H1 (cell line): Measurements from ENCODE around the gene CIDEA. TPM values are rescaled to one million over a fixed set of nuclear protein-coding genes. Genes with fewer than 3 reads are reported as not detected.
A peak's percentile ranks its signal among the peaks of the same experiment; 100 is the strongest.

Experiments used
- CTCF ChIA-PET: fragments of 300-600 bp; sonication (Branson Sonifier 250); formaldehyde crosslinking; loops from one replicate; lab custom pipeline; 2021; ENCODE audit not compliant: partially characterized antibody; lab: Charles Lee
- POLR2A ChIA-PET: fragments of 300-600 bp; sonication (Branson Sonifier 250); formaldehyde crosslinking; loops from one replicate; lab custom pipeline; 2021; ENCODE audit warnings: inconsistent platforms; ENCODE audit not compliant: partially characterized antibody; lab: Charles Lee
- DNase-seq, 2 experiments: peaks; one replicate each; pipeline versions ENCODE4 v3.0.0 to v3.0.0-alpha.2; 2010 to 2022; ENCODE audit warnings: low spot score in 2 of 2, low read depth in 1 of 2, mixed read lengths in 1 of 2
- FAIRE-seq: peaks from 2 replicates; lab custom pipeline; 2011; peaks lifted over from hg19 to GRCh38; lab: Jason Lieb, UNC
- H2AFZ ChIP-seq: 2 replicates; pipeline ENCODE4 v1.8.1; 2012; ENCODE audit warnings: low read length, inconsistent platforms
- H2AK5ac ChIP-seq: 2 replicates; pipeline ENCODE4 v1.6.1; 2013; ENCODE audit warnings: low read depth, low read length
- H2BK120ac ChIP-seq: replicated peaks from 2 replicates; pipeline ENCODE3; 2013; ENCODE audit warnings: low read depth, low read length, inconsistent platforms
- H2BK12ac ChIP-seq: 2 replicates; pipeline ENCODE4 v1.6.1; 2013; ENCODE audit warnings: low read depth, low read length
- H2BK15ac ChIP-seq: 2 replicates; pipeline ENCODE4 v1.6.1; 2013; ENCODE audit warnings: low read length
- H2BK20ac ChIP-seq: 2 replicates; pipeline ENCODE4 v1.6.1; 2013; ENCODE audit warnings: low read length
- H2BK5ac ChIP-seq: 2 replicates; pipeline ENCODE4 v1.6.1; 2013; ENCODE audit warnings: low read depth, low read length
- H3K14ac ChIP-seq: 2 replicates; pipeline ENCODE4 v1.6.1; 2013; ENCODE audit warnings: inconsistent platforms; ENCODE audit not compliant: insufficient read length
- H3K18ac ChIP-seq: 2 replicates; pipeline ENCODE4 v1.6.1; 2013; ENCODE audit warnings: low read length; ENCODE audit errors: extremely low read depth
- H3K23ac ChIP-seq: 2 replicates; pipeline ENCODE4 v1.6.1; 2013; ENCODE audit warnings: inconsistent platforms; ENCODE audit not compliant: insufficient read length
- H3K23me2 ChIP-seq: 2 replicates; pipeline ENCODE4 v1.6.1; 2013; ENCODE audit warnings: low read depth, low read length
- H3K27ac ChIP-seq: 2 replicates; pipeline ENCODE4 v1.6.1; 2011; ENCODE audit warnings: low read depth, low read length, inconsistent platforms
- H3K27me3 ChIP-seq, 4 experiments: replicated peaks in 1 of 4; 1 replicate in 1 of 4; 2 replicates in 3 of 4; pipeline versions ENCODE4 v1.6.1 to v1.8.1; 2011 to 2013; ENCODE audit warnings: low read length in 3 of 4, mild to moderate bottlenecking in 3 of 4, inconsistent platforms in 2 of 4, mixed read lengths in 2 of 4, moderate library complexity in 1 of 4; ENCODE audit not compliant: control insufficient read depth in 3 of 4, insufficient read depth in 3 of 4; ENCODE audit errors: extremely low read depth in 1 of 4
- H3K36me3 ChIP-seq, 4 experiments: 2 replicates each; pipeline versions ENCODE4 v1.6.1 to v1.8.1; 2011 to 2013; ENCODE audit warnings: mild to moderate bottlenecking in 4 of 4, low read length in 3 of 4, moderate library complexity in 2 of 4, control low read depth in 1 of 4, inconsistent platforms in 1 of 4; ENCODE audit not compliant: insufficient read depth in 4 of 4, control insufficient read depth in 2 of 4
- H3K4ac ChIP-seq: replicated peaks from 2 replicates; pipeline ENCODE3; 2013; ENCODE audit warnings: low read length, low read depth, mixed read lengths, inconsistent platforms; ENCODE audit not compliant: insufficient read length
- H3K4me1 ChIP-seq, 4 experiments: replicated peaks in 1 of 4; 1 replicate in 1 of 4; 2 replicates in 3 of 4; pipeline versions ENCODE4 v1.6.1 to v1.8.1; 2011 to 2013; ENCODE audit warnings: low read length in 3 of 4, inconsistent platforms in 2 of 4, mixed read lengths in 1 of 4; ENCODE audit not compliant: insufficient read depth in 4 of 4, control insufficient read depth in 3 of 4
- H3K4me2 ChIP-seq, 2 experiments: 2 replicates each; pipeline versions ENCODE4 v1.6.1 to v1.8.1; 2011 to 2013; ENCODE audit warnings: low read depth in 2 of 2, low read length in 2 of 2, control low read depth in 1 of 2, inconsistent platforms in 1 of 2, mild to moderate bottlenecking in 1 of 2; ENCODE audit not compliant: insufficient read depth in 1 of 2
- H3K4me3 ChIP-seq, 4 experiments: fragments of 200-600, 300-600 bp in 1 of 4; sonication (generic), shearing (Covaris generic), sonication (Bioruptor Twin) in 1 of 4; 2 replicates each; pipeline versions ENCODE4 v1.5.1 to v1.8.1; 2011 to 2016; ENCODE audit warnings: low read length in 4 of 4, low read depth in 3 of 4, control low read depth in 2 of 4, inconsistent platforms in 2 of 4, mild to moderate bottlenecking in 2 of 4, mixed read lengths in 1 of 4, moderate library complexity in 1 of 4; ENCODE audit not compliant: insufficient read depth in 2 of 4; ENCODE audit errors: extremely low read depth in 1 of 4
- H3K56ac ChIP-seq: replicated peaks from 2 replicates; pipeline ENCODE3; 2013; ENCODE audit warnings: low read depth, mild to moderate bottlenecking, mixed read lengths, low read length, inconsistent platforms; ENCODE audit not compliant: insufficient read length
- H3K79me1 ChIP-seq: 2 replicates; pipeline ENCODE4 v1.6.1; 2013; ENCODE audit warnings: low read depth, low read length, control low read depth
- H3K79me2 ChIP-seq, 2 experiments: 2 replicates each; pipeline versions ENCODE4 v1.6.1 to v1.8.1; 2012 to 2013; ENCODE audit warnings: low read length in 2 of 2, mild to moderate bottlenecking in 2 of 2, inconsistent platforms in 1 of 2; ENCODE audit not compliant: insufficient read depth in 2 of 2, control insufficient read depth in 1 of 2
- H3K9ac ChIP-seq, 4 experiments: replicated peaks in 1 of 4; 1 replicate in 1 of 4; 2 replicates in 3 of 4; pipeline versions ENCODE4 v1.6.1 to v1.8.1; 2011 to 2013; ENCODE audit warnings: low read depth in 3 of 4, low read length in 3 of 4, control low read depth in 2 of 4, mild to moderate bottlenecking in 2 of 4, moderate library complexity in 2 of 4, inconsistent platforms in 1 of 4; ENCODE audit errors: extremely low read depth in 1 of 4
- H3K9me3 ChIP-seq, 2 experiments: 2 replicates each; pipeline versions ENCODE4 v1.6.1 to v1.8.1; 2012 to 2013; ENCODE audit warnings: mild to moderate bottlenecking in 2 of 2, moderate library complexity in 2 of 2, control low read depth in 1 of 2, inconsistent platforms in 1 of 2, low read depth in 1 of 2, low read length in 1 of 2, mixed read lengths in 1 of 2; ENCODE audit not compliant: insufficient read depth in 2 of 2
- H4K20me1 ChIP-seq, 2 experiments: replicated peaks in 1 of 2; 2 replicates each; pipeline versions ENCODE3 to v1.8.1; 2011 to 2013; ENCODE audit warnings: inconsistent platforms in 2 of 2, low read length in 2 of 2, mild to moderate bottlenecking in 1 of 2; ENCODE audit not compliant: insufficient read depth in 2 of 2, control insufficient read depth in 1 of 2
- H4K5ac ChIP-seq: 2 replicates; pipeline ENCODE4 v1.6.1; 2013; ENCODE audit warnings: low read length, low read depth, mixed read lengths, inconsistent platforms; ENCODE audit not compliant: insufficient read length
- H4K8ac ChIP-seq: 2 replicates; pipeline ENCODE4 v1.8.0; 2013; ENCODE audit warnings: mild to moderate bottlenecking, moderate library complexity, low read length, inconsistent platforms; ENCODE audit not compliant: insufficient read depth; ENCODE audit errors: extremely low read depth
- H4K91ac ChIP-seq: replicated peaks from 2 replicates; pipeline ENCODE3; 2013; ENCODE audit warnings: low read length, mixed read lengths, inconsistent platforms; ENCODE audit not compliant: insufficient read length
- EGR1 ChIP-seq: IDR thresholded peaks from 2 replicates; pipeline ENCODE4 v1.6.1; 2011; ENCODE audit warnings: low read depth, low read length, borderline replicate concordance
- GABPA ChIP-seq: IDR thresholded peaks from 2 replicates; pipeline ENCODE4 v1.6.1; 2011; ENCODE audit warnings: mild to moderate bottlenecking, low read length, moderate library complexity, borderline replicate concordance; ENCODE audit not compliant: insufficient read depth
- JUND ChIP-seq: IDR thresholded peaks from 2 replicates; pipeline ENCODE4 v1.6.1; 2011; ENCODE audit warnings: mild to moderate bottlenecking, improper control_type of control experiment, low read length
- KDM4A ChIP-seq: IDR thresholded peaks from one replicate; pipeline ENCODE4 v1.7.1; 2012; ENCODE audit warnings: low read depth, mild to moderate bottlenecking, moderate library complexity, low read length, inconsistent platforms; ENCODE audit not compliant: severe bottlenecking
- RBBP5 ChIP-seq: IDR thresholded peaks from 2 replicates; pipeline ENCODE4 v1.7.1; 2012; ENCODE audit warnings: low read depth, mild to moderate bottlenecking, inconsistent platforms, low read length, moderate library complexity, borderline replicate concordance
- RXRA ChIP-seq: IDR thresholded peaks from 2 replicates; pipeline ENCODE4 v1.6.1; 2011; ENCODE audit warnings: low read depth, mild to moderate bottlenecking, low read length, moderate library complexity; ENCODE audit not compliant: insufficient read depth
- SAP30 ChIP-seq: fragments of 300-600 bp; sonication (generic); IDR thresholded peaks from 2 replicates; pipeline ENCODE4 v1.7.1; 2012; ENCODE audit warnings: low read length, moderate library complexity, mild to moderate bottlenecking, inconsistent platforms; ENCODE audit not compliant: insufficient read depth, insufficient replicate concordance
- SIN3A ChIP-seq, 2 experiments: IDR thresholded peaks in 1 of 2; conservative IDR thresholded peaks in 1 of 2; 2 replicates each; pipeline ENCODE4 v1.6.1; 2011 to 2012; ENCODE audit warnings: low read length in 2 of 2, improper control_type of control experiment in 1 of 2, low read depth in 1 of 2, mild to moderate bottlenecking in 1 of 2
- SUZ12 ChIP-seq: fragments of 200-600 bp; sonication (generic); IDR thresholded peaks from 2 replicates; pipeline ENCODE4 v1.6.1; 2012; ENCODE audit warnings: mild to moderate bottlenecking, inconsistent platforms, low read length, moderate library complexity, mixed read lengths
- TEAD4 ChIP-seq: IDR thresholded peaks from 2 replicates; pipeline ENCODE4 v1.6.1; 2012; ENCODE audit warnings: low read depth, low read length, inconsistent platforms, mixed read lengths
- WGBS, 2 experiments: shearing (Covaris generic) in 1 of 2; methylation state at CpG; one replicate each; pipeline versions ENCODE4 v1.1.6 to v1.1.7; 2013 to 2015; ENCODE audit warnings: low lambda C conversion rate in 2 of 2, mixed read lengths in 2 of 2, inconsistent platforms in 1 of 2, low coverage in 1 of 2, missing lambda C conversion rate in 1 of 2; ENCODE audit not compliant: insufficient replicate concordance in 2 of 2, insufficient coverage in 1 of 2, insufficient read length in 1 of 2; ENCODE audit errors: extremely low coverage in 1 of 2, missing lambda C conversion rate in 1 of 2; 5-methylcytosine and 5-hydroxymethylcytosine counted together
- polyA plus RNA-seq, 7 experiments: library from polyadenylated mRNA; depleted of rRNA in 3 of 7; stranded (reverse) in 5 of 7; unstranded in 2 of 7; fragments of >200 nt in 5 of 7; fragments of 200-250 nt in 2 of 7; gene quantifications; 1 replicate in 5 of 7; 2 replicates in 1 of 7; 4 replicates in 1 of 7; pipeline versions ENCODE4 v1.2.1 to v1.2.3, GENCODE V29; 2011 to 2013; ENCODE audit warnings: missing spikeins in 2 of 7, mixed read lengths in 2 of 7
- total RNA-seq: library from RNA; stranded (reverse); fragmentation: NEBNext Ultra II Directional; extraction: Animal tissue kit (Norgen Biotek cat#: 25700); gene quantifications from 2 replicates; pipeline ENCODE4 v1.2.1, GENCODE V29; 2021

The CIDEA gene
- total and polyA plus RNA-seq, 2 of the 8 experiments (the other 6 are each of a cell fraction or from before 2014, with no cell fraction given): not detected

GRCh38 chr18:12287684-12288402, 33.7 kb downstream of the CIDEA start:
- FAIRE-seq: no peak
- POLR2A ChIA-PET: interaction anchor here (0.9 to 7.1 kb wide), 15 partner anchors 9 to 415 kb away, joined by 3 to 49 read pairs (median 4); partner anchors contain the start of genes CEP76, PSMG2 and TUBB6
- peak in 1 of 2 experiments; percentile 85 for DNase-seq
- TF ChIP-seq TEAD4 (no peak), GABPA (0 out of 2 replicates have a peak, but pooled peaks have one; percentile 6), SUZ12 (peak; percentile 56; the same call in 1 of the 2 replicates), RXRA (no peak), KDM4A (peak; percentile 69), EGR1 (peak; percentile 60; the same call in 1 of the 2 replicates), SIN3A (conservative IDR thresholded peaks at IDR 0.05 in 1 of 2, IDR thresholded peaks at IDR 0.05 in 1 of 2; ENCODE audit: low read depth in 1 of 2, low read length in 2 of 2) (peak in 1 of 2 experiments; percentile 2; a peak in 1 of 4 replicates), SAP30 (peak; percentile 22), JUND (no peak), RBBP5 (0 out of 2 replicates have a peak, but pooled peaks have one; percentile 11)

More at GRCh38 chr18:12287684-12288402, 33.7 kb downstream of the CIDEA start:
- no peaks in the 10 kb centered on the region for H3K9me3 ChIP-seq
- peak overlapping the region; percentile 88 to 94 for H3K4me2 ChIP-seq
- WGBS, 2 experiments: 2% methylated on average over 37 of the region's 41 CpGs; no CpG with 5 or more reads in 1 of the 2 experiments
- H2BK20ac ChIP-seq: peak overlapping the region; percentile 72; the same call in 1 of the 2 replicates
- no peaks in the 10 kb centered on the region for H4K20me1 ChIP-seq
- peak overlapping the region; percentile 46; the same call in 1 of the 2 replicates for H2BK15ac ChIP-seq
- H3K79me2 ChIP-seq: no peaks in the 10 kb centered on the region
- peak overlapping the region; percentile 35; the same call in 1 of the 2 replicates for H2BK12ac ChIP-seq
- H3K23me2 ChIP-seq: peaks cover 13% of the 10 kb centered on the region
- CTCF ChIA-PET: interaction anchor here (0.7 to 3.8 kb wide), 12 partner anchors 9 to 236 kb away, joined by 3 to 20 read pairs (median 4); no protein-coding TSS in a partner anchor
- H3K4me1 ChIP-seq: peaks cover 0 to 10% (median 6%) of the 10 kb centered on the region in 4 experiments; a peak in 5 of 7 replicates
- H4K91ac ChIP-seq: peak overlapping the region; percentile 61
- H2BK120ac ChIP-seq: peak overlapping the region; percentile 28
- H3K23ac ChIP-seq: no peak overlapping the region
- H3K4me3 ChIP-seq: peak overlapping the region; percentile 31 to 63 (median 54)
- H3K56ac ChIP-seq: no peak overlapping the region
- no peak overlapping the region for H3K14ac ChIP-seq
- H4K8ac ChIP-seq: no peak overlapping the region
- no peak overlapping the region for H3K27ac ChIP-seq
- H3K27me3 ChIP-seq: peaks cover 2 to 29% (median 20%) of the 10 kb centered on the region in 4 experiments; a peak in 6 of 7 replicates
- peak overlapping the region; percentile 52; the same call in 1 of the 2 replicates for H2BK5ac ChIP-seq
- H3K18ac ChIP-seq: peak overlapping the region; percentile 62
- no peak overlapping the region; the same call in 1 of the 2 replicates for H2AFZ ChIP-seq
- H3K9ac ChIP-seq: no peak overlapping the region
- H3K36me3 ChIP-seq: no peaks in the 10 kb centered on the region
- no peaks in the 10 kb centered on the region; the same call in 1 of the 2 replicates for H3K79me1 ChIP-seq
- H3K4ac ChIP-seq: peak overlapping the region; percentile 66
- H2AK5ac ChIP-seq: no peak overlapping the region
- H4K5ac ChIP-seq: no peak overlapping the region
